ENCODE results near the gene RIIAD1.
A peak's percentile ranks its signal among the peaks of the same experiment; 100 is the strongest.
"Not testable (repeated sequence)": the region's sequence is repeated elsewhere in the genome, so short reads cannot be mapped to it uniquely, and the experiment has no call there.

Gene RIIAD1

DNA sequence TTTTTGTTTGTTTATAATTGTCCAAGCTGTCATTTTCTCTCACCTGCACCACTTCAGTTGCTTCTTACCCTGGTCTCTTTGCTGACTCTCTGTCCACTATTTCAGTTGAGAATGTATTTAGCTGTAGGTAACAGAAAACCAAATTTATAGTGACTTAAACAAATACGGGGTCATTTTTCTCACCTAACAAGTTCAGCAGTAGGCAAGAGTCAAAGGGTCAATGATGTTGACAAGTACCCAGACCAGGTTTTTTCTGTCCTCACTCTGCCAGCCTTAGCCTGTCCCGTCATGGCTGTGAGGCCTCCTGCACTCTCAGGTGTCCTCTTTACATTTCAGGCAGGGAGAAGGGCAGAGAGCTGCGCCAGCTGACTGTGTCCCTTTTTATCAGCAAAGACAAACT lies 11.8 kb downstream of the RIIAD1 start:
- TF ChIP-seq, protein P1, sequence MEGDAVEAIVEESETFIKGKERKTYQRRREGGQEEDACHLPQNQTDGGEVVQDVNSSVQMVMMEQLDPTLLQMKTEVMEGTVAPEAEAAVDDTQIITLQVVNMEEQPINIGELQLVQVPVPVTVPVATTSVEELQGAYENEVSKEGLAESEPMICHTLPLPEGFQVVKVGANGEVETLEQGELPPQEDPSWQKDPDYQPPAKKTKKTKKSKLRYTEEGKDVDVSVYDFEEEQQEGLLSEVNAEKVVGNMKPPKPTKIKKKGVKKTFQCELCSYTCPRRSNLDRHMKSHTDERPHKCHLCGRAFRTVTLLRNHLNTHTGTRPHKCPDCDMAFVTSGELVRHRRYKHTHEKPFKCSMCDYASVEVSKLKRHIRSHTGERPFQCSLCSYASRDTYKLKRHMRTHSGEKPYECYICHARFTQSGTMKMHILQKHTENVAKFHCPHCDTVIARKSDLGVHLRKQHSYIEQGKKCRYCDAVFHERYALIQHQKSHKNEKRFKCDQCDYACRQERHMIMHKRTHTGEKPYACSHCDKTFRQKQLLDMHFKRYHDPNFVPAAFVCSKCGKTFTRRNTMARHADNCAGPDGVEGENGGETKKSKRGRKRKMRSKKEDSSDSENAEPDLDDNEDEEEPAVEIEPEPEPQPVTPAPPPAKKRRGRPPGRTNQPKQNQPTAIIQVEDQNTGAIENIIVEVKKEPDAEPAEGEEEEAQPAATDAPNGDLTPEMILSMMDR (IDR thresholded peaks at IDR 0.05; ENCODE audit: low read depth, low read length) = no peak
- no peak overlapping the region for H3K4me3 ChIP-seq (replicated peaks in 1 of 2; ENCODE audit: low read depth in 2 of 2, low read length in 2 of 2)
- DNase-seq (ENCODE audit: low read depth in 2 of 2) = no peak

DNA sequence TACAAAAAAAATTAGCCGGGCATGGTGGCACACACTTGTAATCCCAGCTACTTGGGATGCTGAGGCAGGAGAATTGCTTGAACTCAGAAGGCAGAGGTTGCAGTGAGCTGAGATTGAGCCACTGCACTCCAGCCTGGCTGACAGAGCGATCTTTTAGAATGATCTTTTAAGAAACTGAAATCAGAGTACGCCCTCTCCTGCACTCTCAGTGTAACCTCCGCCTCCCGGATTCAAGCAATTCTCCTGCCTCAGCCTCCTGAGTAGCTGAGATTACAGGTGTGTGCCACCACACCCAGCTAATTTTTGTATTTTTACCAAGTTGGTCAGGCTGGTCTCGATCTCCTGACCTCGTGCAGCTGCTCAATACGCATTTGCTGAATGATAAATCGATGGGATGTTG lies 12.7 kb downstream of the RIIAD1 start:
- DNase-seq (ENCODE audit: low read depth in 2 of 2); H3K4me3 ChIP-seq (replicated peaks in 1 of 2; ENCODE audit: low read depth in 2 of 2, low read length in 2 of 2): not testable (repeated sequence)

DNA sequence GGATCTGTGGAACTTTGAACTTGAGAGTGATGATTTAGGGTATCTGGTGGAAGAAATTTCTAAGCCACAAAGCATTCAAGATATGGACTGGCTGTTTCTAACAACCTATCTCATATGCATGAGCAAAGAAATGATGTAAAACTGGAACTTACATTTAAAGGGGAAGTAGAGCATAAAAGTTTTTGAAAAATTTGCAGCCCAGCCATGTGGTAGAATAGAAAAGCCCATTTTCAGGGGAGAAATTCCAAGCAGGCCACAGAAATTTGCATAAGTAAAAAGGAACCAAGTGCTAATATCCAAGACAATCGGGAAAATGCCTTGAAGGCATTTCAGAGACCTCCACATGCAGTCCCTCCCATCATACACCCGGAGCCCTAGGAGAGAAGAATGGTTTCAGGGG lies 15.7 kb downstream of the RIIAD1 start:
- no peak for DNase-seq (ENCODE audit: low read depth in 2 of 2)
- TF ChIP-seq, protein P1 (IDR thresholded peaks at IDR 0.05; ENCODE audit: low read depth, low read length) = no peak

DNA sequence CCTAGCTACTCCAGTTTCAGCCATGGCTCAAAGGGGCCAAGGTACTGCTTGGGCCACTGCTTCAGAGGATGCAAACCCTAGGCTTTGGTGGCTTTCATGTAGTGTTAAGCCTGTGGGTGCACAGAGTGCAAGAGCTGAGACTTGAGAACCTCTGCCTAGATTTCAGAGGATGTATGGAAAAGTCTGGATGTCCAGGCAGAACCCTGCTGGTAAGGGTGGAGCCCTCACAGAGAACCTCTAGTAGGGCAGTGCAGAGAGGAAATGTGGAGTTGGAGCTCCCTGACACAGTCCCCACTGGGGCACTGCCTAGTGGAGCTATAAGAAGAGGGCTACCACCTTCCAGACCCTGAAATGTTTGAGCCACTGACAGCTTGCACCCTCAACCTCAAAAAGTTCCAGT lies 16.2 kb downstream of the RIIAD1 start:
- no peak for DNase-seq (ENCODE audit: low read depth in 2 of 2)
- no peak overlapping the region for H3K4me3 ChIP-seq (replicated peaks in 1 of 2; ENCODE audit: low read depth in 2 of 2, low read length in 2 of 2)
- TF ChIP-seq, protein P1 (IDR thresholded peaks at IDR 0.05; ENCODE audit: low read depth, low read length) = no peak

More for the DNA sequence above, 15.7 kb downstream of the RIIAD1 start:
- H3K4me3 ChIP-seq (replicated peaks in 1 of 2; ENCODE audit: low read depth in 2 of 2, low read length in 2 of 2) = no peak overlapping the region

DNA sequence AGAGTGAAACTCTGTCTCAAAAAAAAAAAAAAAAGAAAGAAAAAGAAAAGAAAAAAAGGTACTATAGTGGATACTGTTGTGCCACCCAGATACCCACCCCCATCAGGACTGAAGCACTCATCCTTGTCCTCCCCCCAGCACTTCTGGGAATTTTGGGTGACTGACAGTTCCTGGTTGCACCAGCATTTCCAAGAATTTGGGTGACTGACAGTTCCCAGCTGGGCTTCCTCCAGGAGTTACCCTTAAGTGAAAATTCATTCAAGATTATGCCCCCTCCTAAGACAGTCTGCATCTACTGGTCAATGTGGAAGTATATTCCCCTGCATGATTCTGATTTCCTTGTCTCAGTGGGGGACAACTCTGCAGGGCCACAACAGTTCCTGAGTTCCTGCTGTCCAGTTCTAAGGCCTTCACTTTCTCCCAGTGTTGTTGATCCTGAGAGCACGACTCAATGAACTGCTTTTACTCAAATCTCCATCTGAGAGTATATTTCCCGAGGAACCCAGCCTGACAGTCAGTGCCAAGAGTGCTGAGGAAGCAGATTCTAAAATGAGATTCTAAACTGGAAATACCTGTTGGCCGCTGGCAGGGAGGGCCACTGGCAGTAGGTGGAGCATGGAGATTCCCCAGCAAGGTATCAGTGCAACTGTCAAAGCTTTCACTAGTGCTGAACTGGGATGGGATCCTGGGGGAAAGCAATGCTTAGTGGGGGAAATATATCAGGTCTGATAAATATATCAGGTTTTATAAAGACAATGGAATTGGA lies 18.5 kb downstream of the RIIAD1 start:
- no peak overlapping the region for H3K4me3 ChIP-seq (replicated peaks in 1 of 2; ENCODE audit: low read depth in 2 of 2, low read length in 2 of 2)
- DNase-seq (ENCODE audit: low read depth in 2 of 2) = no peak
- TF ChIP-seq, protein P1 (IDR thresholded peaks at IDR 0.05; ENCODE audit: low read depth, low read length) = no peak

DNA sequence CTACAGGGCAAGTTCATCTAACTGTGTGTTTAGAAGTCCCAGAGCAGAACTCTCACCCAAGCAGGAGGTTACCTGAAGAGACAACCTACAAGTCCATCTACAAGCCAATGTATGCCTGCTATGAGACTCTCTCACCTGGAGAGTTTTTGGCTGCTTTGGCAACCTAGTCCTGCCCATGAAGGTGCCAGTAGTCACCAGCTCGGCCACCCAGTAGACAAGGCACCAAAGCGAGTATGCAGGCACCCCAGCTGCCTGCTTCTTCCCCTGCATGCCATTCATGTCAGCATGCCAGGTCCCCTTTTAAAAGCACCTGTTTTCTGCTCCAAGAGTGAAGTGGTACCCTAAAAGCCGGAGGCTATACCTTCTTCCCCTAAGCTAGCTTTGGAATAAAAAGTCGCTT lies 20.2 kb downstream of the RIIAD1 start:
- TF ChIP-seq, protein P1 (IDR thresholded peaks at IDR 0.05; ENCODE audit: low read depth, low read length) = no peak
- no peak for DNase-seq (ENCODE audit: low read depth in 2 of 2)
- no peak overlapping the region for H3K4me3 ChIP-seq (replicated peaks in 1 of 2; ENCODE audit: low read depth in 2 of 2, low read length in 2 of 2)

DNA sequence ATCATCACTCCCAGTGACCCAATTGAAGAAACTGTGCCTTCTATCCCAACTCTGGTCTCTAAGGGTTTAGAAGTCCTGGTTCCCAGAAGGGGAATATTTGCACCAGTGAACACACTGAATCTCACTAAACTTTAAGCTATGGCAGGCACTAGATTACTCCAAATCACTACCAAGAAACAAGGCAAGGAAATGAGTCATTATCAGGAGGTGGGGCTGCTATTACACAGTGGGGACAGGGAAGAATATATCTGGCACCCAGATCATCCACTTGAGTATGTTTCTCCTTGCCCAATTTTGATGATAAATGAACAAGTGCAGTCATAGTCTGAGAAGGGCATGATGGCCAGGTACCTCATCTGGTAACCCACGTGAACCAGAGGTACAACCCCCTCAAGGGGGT lies 35.0 kb downstream of the RIIAD1 start:
- no peak overlapping the region for H3K4me3 ChIP-seq (replicated peaks in 1 of 2; ENCODE audit: low read depth in 2 of 2, low read length in 2 of 2)
- TF ChIP-seq, protein P1 (IDR thresholded peaks at IDR 0.05; ENCODE audit: low read depth, low read length) = no peak
- peak; percentile 24 to 55 for DNase-seq (ENCODE audit: low read depth in 2 of 2)

All from cardiac fibroblast (primary cell).